OCI-LY3 (cell line): ENCODE results near the gene FOXM1.

Experiments used
- H2AFZ ChIP-seq: fragments of 200-600, 300-600 bp; shearing (Covaris generic); 2 replicates; pipeline ENCODE4 v1.6.0; 2014; ENCODE audit warnings: antibody characterized with exemption, low read depth, low read length
- H3K27ac ChIP-seq: fragments of 200-600, 300-600 bp; sonication (generic); 2 replicates; pipeline ENCODE4 v1.5.1; 2014; ENCODE audit warnings: mild to moderate bottlenecking, low read length, moderate library complexity, mixed read lengths
- H3K27me3 ChIP-seq: fragments of 200-600, 300-600 bp; sonication (generic); 2 replicates; pipeline ENCODE4 v1.6.1; 2014; ENCODE audit warnings: low read depth, low read length, mixed read lengths
- H3K36me3 ChIP-seq: fragments of 200-600, 300-600 bp; sonication (generic); replicated peaks from 2 replicates; pipeline ENCODE3; 2014; ENCODE audit warnings: low read depth, low read length, mixed read lengths
- H3K4me1 ChIP-seq: fragments of 300-600, 200-600 bp; sonication (generic); 2 replicates; pipeline ENCODE4 v1.6.1; 2014; ENCODE audit warnings: low read length, mixed read lengths
- H3K4me2 ChIP-seq: fragments of 200-600, 300-600 bp; sonication (generic); 2 replicates; pipeline ENCODE4 v1.6.1; 2014; ENCODE audit warnings: low read length, mixed read lengths
- H3K4me3 ChIP-seq: fragments of 300-600, 200-600 bp; sonication (generic); 2 replicates; pipeline ENCODE4 v1.5.1; 2014; ENCODE audit warnings: antibody characterized with exemption, mild to moderate bottlenecking, low read length, moderate library complexity
- H3K79me2 ChIP-seq: fragments of 300-600, 200-600 bp; shearing (Covaris generic); 2 replicates; pipeline ENCODE4 v1.6.1; 2014; ENCODE audit warnings: mild to moderate bottlenecking, low read length, mixed read lengths
- H3K9ac ChIP-seq: fragments of 300-600, 200-600 bp; shearing (Covaris generic); 2 replicates; pipeline ENCODE4 v1.6.0; 2014; ENCODE audit warnings: mild to moderate bottlenecking, low read length, moderate library complexity
- H3K9me3 ChIP-seq: fragments of 200-600, 300-600 bp; shearing (Covaris generic); 2 replicates; pipeline ENCODE4 v1.6.1; 2014; ENCODE audit warnings: low read length, mixed read lengths; ENCODE audit not compliant: insufficient read depth
- H4K20me1 ChIP-seq: fragments of 200-600, 300-600 bp; sonication (generic); 2 replicates; pipeline ENCODE4 v1.6.1; 2016; ENCODE audit warnings: low read length, mixed read lengths; ENCODE audit not compliant: insufficient read depth
- CTCF ChIP-seq: fragments of 200-600, 300-600 bp; sonication (generic); IDR thresholded peaks from 2 replicates; pipeline ENCODE4 v1.5.1; 2014; ENCODE audit warnings: antibody characterized with exemption, low read length, low read depth
- EZH2phosphoT487 ChIP-seq: fragments of 200-600 bp; shearing (Covaris generic); IDR thresholded peaks from 2 replicates; pipeline ENCODE4 v1.6.1; 2018; ENCODE audit warnings: antibody characterized with exemption, mixed run types, low read depth

Gene FOXM1

GRCh38 chr12:2902272-2902880 lies 25.4 kb upstream of the FOXM1 start:
- H3K27me3 ChIP-seq: no peaks in the 10 kb centered on the region
- TF ChIP-seq CTCF (no peak), EZH2phosphoT487 (no peak)
- H3K79me2 ChIP-seq: peaks cover 4% of the 10 kb centered on the region; the same call in 1 of the 2 replicates
- no peaks in the 10 kb centered on the region for H4K20me1 ChIP-seq
- no peaks in the 10 kb centered on the region for H3K4me1 ChIP-seq
- no peak overlapping the region for H3K4me2 ChIP-seq
- H3K9me3 ChIP-seq: no peaks in the 10 kb centered on the region
- no peaks in the 10 kb centered on the region for H3K36me3 ChIP-seq
- H3K27ac ChIP-seq: no peak overlapping the region
- H2AFZ ChIP-seq: no peak overlapping the region
- H3K9ac ChIP-seq: no peak overlapping the region
- no peak overlapping the region for H3K4me3 ChIP-seq

- no peak overlapping the region for H2AFZ ChIP-seq
- H3K4me3 ChIP-seq: no peak overlapping the region
- H3K4me2 ChIP-seq: no peak overlapping the region
- no peak overlapping the region for H3K27ac ChIP-seq
- no peaks in the 10 kb centered on the region for H3K9me3 ChIP-seq
- peaks cover 9% of the 10 kb centered on the region; the same call in 1 of the 2 replicates for H3K79me2 ChIP-seq
- H3K27me3 ChIP-seq: no peaks in the 10 kb centered on the region
- H3K4me1 ChIP-seq: no peaks in the 10 kb centered on the region
- H3K9ac ChIP-seq: no peak overlapping the region
- TF ChIP-seq CTCF (no peak), EZH2phosphoT487 (no peak)
- no peaks in the 10 kb centered on the region for H4K20me1 ChIP-seq
- H3K36me3 ChIP-seq: no peaks in the 10 kb centered on the region
These were observed 23.7 kb upstream of the FOXM1 start for GRCh38 chr12:2900642-2901041.

DNA sequence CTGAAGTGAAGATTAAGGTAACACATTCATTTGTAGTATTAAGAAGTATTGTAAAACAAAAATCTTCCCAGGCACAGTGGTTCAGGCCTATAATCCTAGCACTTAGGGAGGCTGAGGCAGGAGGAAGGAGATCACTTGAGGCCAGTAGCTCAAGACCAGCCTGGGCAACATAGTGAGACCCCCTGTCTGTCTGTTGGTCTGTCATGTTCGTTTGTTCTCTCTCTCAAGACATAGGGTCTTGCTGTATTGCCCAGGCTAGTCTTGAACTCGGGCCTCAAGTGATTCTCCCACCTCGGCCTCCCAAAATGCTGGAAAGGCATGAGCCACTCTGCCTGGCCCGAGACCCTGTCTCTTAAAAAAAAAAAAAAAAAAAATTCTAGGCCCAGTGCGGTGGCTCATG lies 20.4 kb upstream of the FOXM1 start:
- no peak overlapping the region for H2AFZ ChIP-seq
- no peak overlapping the region for H3K4me2 ChIP-seq
- no peak overlapping the region for H3K4me3 ChIP-seq
- H3K27me3 ChIP-seq: no peaks in the 10 kb centered on the region
- H3K27ac ChIP-seq: no peak overlapping the region
- H4K20me1 ChIP-seq: no peaks in the 10 kb centered on the region
- H3K9ac ChIP-seq: no peak overlapping the region
- no peaks in the 10 kb centered on the region for H3K9me3 ChIP-seq
- peaks cover 8% of the 10 kb centered on the region; the same call in 1 of the 2 replicates for H3K79me2 ChIP-seq
- H3K4me1 ChIP-seq: no peaks in the 10 kb centered on the region
- TF ChIP-seq EZH2phosphoT487 (no peak), CTCF (no peak)
- H3K36me3 ChIP-seq: no peaks in the 10 kb centered on the region

GRCh38 chr12:2895511-2895910 lies 18.5 kb upstream of the FOXM1 start:
- Histone ChIP-seq H3K79me2 (peaks cover 20% of the 10 kb centered on the region), H3K4me3 (no peak overlapping the region), H3K9ac (no peak overlapping the region), H2AFZ (no peak overlapping the region), H4K20me1 (no peaks in the 10 kb centered on the region), H3K9me3 (no peaks in the 10 kb centered on the region), H3K4me2 (no peak overlapping the region), H3K36me3 (no peaks in the 10 kb centered on the region), H3K27me3 (no peaks in the 10 kb centered on the region), H3K4me1 (peaks cover 4% of the 10 kb centered on the region; the same call in 1 of the 2 replicates), H3K27ac (no peak overlapping the region)
- no peak for TF ChIP-seq CTCF
- no peak for TF ChIP-seq EZH2phosphoT487
